Activated T-helper 1 cell treated with anti-CD3 and anti-CD28 coated beads, Interleukin-12 subunit alpha, Interleukin-12 subunit beta, Interleukin-2, Interleukin-4 antibody, amounts not matched to agents 30 ng/mL and 10 ng/mL and 1 ng/mL, durations not matched to agents 14 hours and 24 hours and 36 hours (primary cell): ENCODE results near the gene FADD. TPM values are rescaled to one million over a fixed set of nuclear protein-coding genes. Genes with fewer than 3 reads are reported as not detected.

Source experiments
- DNase-seq: peaks from one replicate; pipeline ENCODE4 v3.0.0; 2021; ENCODE audit warnings: low spot score
- H3K27ac Mint-ChIP-seq: one replicate; pipeline ENCODE4 v1.8.0; 2021; ENCODE audit warnings: mild to moderate bottlenecking, mixed read lengths
- H3K27me3 Mint-ChIP-seq: one replicate; pipeline ENCODE4 v1.8.0; 2022; ENCODE audit warnings: mild to moderate bottlenecking, moderate library complexity, mixed read lengths; ENCODE audit not compliant: insufficient read depth
- H3K36me3 Mint-ChIP-seq: one replicate; pipeline ENCODE4 v1.8.0; 2021; ENCODE audit warnings: low read depth, mixed read lengths
- H3K4me1 Mint-ChIP-seq: one replicate; pipeline ENCODE4 v1.8.0; 2021; ENCODE audit warnings: low read depth, mixed read lengths
- H3K4me3 Mint-ChIP-seq: one replicate; pipeline ENCODE4 v1.8.0; 2021; ENCODE audit warnings: mild to moderate bottlenecking, moderate library complexity, mixed read lengths
- H3K9me3 Mint-ChIP-seq: one replicate; pipeline ENCODE4 v1.8.0; 2021; ENCODE audit warnings: mixed read lengths
- intact Hi-C: fragments of 100-400 bp; cut with micrococcal nuclease; formaldehyde crosslinking; loops from one replicate; pipeline ENCODE4 v1.15.1; 2024
- total RNA-seq: library from RNA; stranded (reverse); gene quantifications from 2 replicates; pipeline ENCODE4 v1.2.3, GENCODE V29; 2022

The FADD gene
- total RNA-seq, 1 donor from 2014 or later, result 47.9 TPM

GRCh38 chr11:70169127-70169526 lies 34.0 kb upstream of the FADD start:
- H3K4me3 Mint-ChIP-seq, result no peak overlapping the region
- intact Hi-C loops, result no loop called here
- H3K4me1 Mint-ChIP-seq, result no peaks in the 10 kb centered on the region
- no peak for DNase-seq
- H3K27me3 Mint-ChIP-seq, result no peaks in the 10 kb centered on the region
- H3K36me3 Mint-ChIP-seq, result no peaks in the 10 kb centered on the region
- no peaks in the 10 kb centered on the region for H3K9me3 Mint-ChIP-seq
- no peak overlapping the region for H3K27ac Mint-ChIP-seq

GRCh38 chr11:70169632-70170031 lies 33.5 kb upstream of the FADD start:
- H3K9me3 Mint-ChIP-seq, result no peaks in the 10 kb centered on the region
- no peak overlapping the region for H3K27ac Mint-ChIP-seq
- H3K36me3 Mint-ChIP-seq, result no peaks in the 10 kb centered on the region
- no peaks in the 10 kb centered on the region for H3K4me1 Mint-ChIP-seq
- no peak overlapping the region for H3K4me3 Mint-ChIP-seq
- H3K27me3 Mint-ChIP-seq, result no peaks in the 10 kb centered on the region
- intact Hi-C loops, result no loop called here
- no peak for DNase-seq

GRCh38 chr11:70170596-70171210 lies 32.4 kb upstream of the FADD start:
- no peaks in the 10 kb centered on the region for H3K9me3 Mint-ChIP-seq
- H3K4me3 Mint-ChIP-seq, result no peak overlapping the region
- no peaks in the 10 kb centered on the region for H3K36me3 Mint-ChIP-seq
- intact Hi-C loops, result no loop called here
- DNase-seq, result no peak
- no peaks in the 10 kb centered on the region for H3K27me3 Mint-ChIP-seq
- no peaks in the 10 kb centered on the region for H3K4me1 Mint-ChIP-seq
- no peak overlapping the region for H3K27ac Mint-ChIP-seq

GRCh38 chr11:70173018-70173417 lies 30.1 kb upstream of the FADD start:
- no peak for DNase-seq
- Mint-ChIP-seq H3K27ac (no peak overlapping the region), H3K36me3 (no peaks in the 10 kb centered on the region), H3K9me3 (no peaks in the 10 kb centered on the region), H3K27me3 (no peaks in the 10 kb centered on the region), H3K4me3 (no peak overlapping the region), H3K4me1 (no peaks in the 10 kb centered on the region)
- intact Hi-C loops, result no loop called here

- Mint-ChIP-seq H3K4me3 (no peak overlapping the region), H3K27me3 (no peaks in the 10 kb centered on the region), H3K9me3 (no peaks in the 10 kb centered on the region), H3K4me1 (no peaks in the 10 kb centered on the region), H3K27ac (no peak overlapping the region), H3K36me3 (no peaks in the 10 kb centered on the region)
- no peak for DNase-seq
- intact Hi-C loops, result no loop called here
Measured at GRCh38 chr11:70174547-70175235, 28.4 kb upstream of the FADD start.

GRCh38 chr11:70175236-70175698 lies 27.8 kb upstream of the FADD start:
- no peaks in the 10 kb centered on the region for H3K4me1 Mint-ChIP-seq

GRCh38 chr11:70176940-70177689 lies 26.0 kb upstream of the FADD start:
- no peaks in the 10 kb centered on the region for H3K36me3 Mint-ChIP-seq
- no peaks in the 10 kb centered on the region for H3K9me3 Mint-ChIP-seq
- H3K27ac Mint-ChIP-seq, result no peak overlapping the region

More at GRCh38 chr11:70175236-70175698, 27.8 kb upstream of the FADD start:
- Mint-ChIP-seq H3K27me3 (no peaks in the 10 kb centered on the region), H3K9me3 (no peaks in the 10 kb centered on the region), H3K36me3 (no peaks in the 10 kb centered on the region), H3K4me3 (no peak overlapping the region), H3K27ac (no peak overlapping the region)
- no peak for DNase-seq
- intact Hi-C loops, result no loop called here

GRCh38 chr11:70180906-70181305 lies 22.2 kb upstream of the FADD start:
- no peak for DNase-seq
- Mint-ChIP-seq H3K36me3 (no peaks in the 10 kb centered on the region), H3K27ac (no peak overlapping the region), H3K9me3 (no peaks in the 10 kb centered on the region), H3K27me3 (peaks cover 2% of the 10 kb centered on the region), H3K4me3 (no peak overlapping the region), H3K4me1 (no peaks in the 10 kb centered on the region)
- intact Hi-C loops, result no loop called here

More at GRCh38 chr11:70176940-70177689, 26.0 kb upstream of the FADD start:
- Mint-ChIP-seq H3K4me3 (no peak overlapping the region), H3K4me1 (no peaks in the 10 kb centered on the region), H3K27me3 (peaks cover 2% of the 10 kb centered on the region)
- intact Hi-C loops, result no loop called here
- peak; percentile 33 for DNase-seq

GRCh38 chr11:70182266-70182665 lies 20.8 kb upstream of the FADD start:
- Mint-ChIP-seq H3K4me1 (no peaks in the 10 kb centered on the region), H3K4me3 (no peak overlapping the region), H3K36me3 (no peaks in the 10 kb centered on the region), H3K27ac (no peak overlapping the region), H3K9me3 (no peaks in the 10 kb centered on the region), H3K27me3 (peaks cover 2% of the 10 kb centered on the region)
- intact Hi-C loops, result no loop called here
- DNase-seq, result no peak

GRCh38 chr11:70183032-70183431 lies 20.1 kb upstream of the FADD start:
- DNase-seq, result no peak
- no peaks in the 10 kb centered on the region for H3K9me3 Mint-ChIP-seq
- H3K27me3 Mint-ChIP-seq, result peaks cover 2% of the 10 kb centered on the region
- no peaks in the 10 kb centered on the region for H3K4me1 Mint-ChIP-seq
- intact Hi-C loops, result no loop called here
- no peak overlapping the region for H3K4me3 Mint-ChIP-seq
- H3K36me3 Mint-ChIP-seq, result no peaks in the 10 kb centered on the region
- H3K27ac Mint-ChIP-seq, result no peak overlapping the region

- Mint-ChIP-seq H3K27ac (no peak overlapping the region), H3K4me3 (no peak overlapping the region), H3K36me3 (no peaks in the 10 kb centered on the region), H3K4me1 (no peaks in the 10 kb centered on the region), H3K27me3 (peaks cover 2% of the 10 kb centered on the region), H3K9me3 (no peaks in the 10 kb centered on the region)
- intact Hi-C loops, result no loop called here
- no peak for DNase-seq
Measured at GRCh38 chr11:70183483-70184176, 19.5 kb upstream of the FADD start.

GRCh38 chr11:70184396-70184795 lies 18.7 kb upstream of the FADD start:
- H3K4me1 Mint-ChIP-seq, result no peaks in the 10 kb centered on the region
- intact Hi-C loops, result no loop called here
- H3K27me3 Mint-ChIP-seq, result peaks cover 2% of the 10 kb centered on the region
- no peaks in the 10 kb centered on the region for H3K36me3 Mint-ChIP-seq
- DNase-seq, result no peak
- no peak overlapping the region for H3K27ac Mint-ChIP-seq
- no peak overlapping the region for H3K4me3 Mint-ChIP-seq
- H3K9me3 Mint-ChIP-seq, result no peaks in the 10 kb centered on the region
